Dermis microvascular lymphatic vessel endothelial cell (primary cell): ENCODE data around the gene SAT2. TPM values are rescaled to one million over a fixed set of nuclear protein-coding genes. Genes with fewer than 3 reads are reported as not detected.
"Not testable (repeated sequence)": the region's sequence is repeated elsewhere in the genome, so short reads cannot be mapped to it uniquely, and the experiment has no call there.

Experiments used
- DNase-seq, 2 donors: peaks; one replicate each; pipeline versions ENCODE4 v3.0.0 to v3.0.0-alpha.2; 2010; ENCODE audit warnings: low read depth in 2 of 2
- total RNA-seq: library from RNA; depleted of rRNA; stranded (reverse); fragments of >200 nt; gene quantifications from 2 replicates; pipeline ENCODE4 v1.2.1, GENCODE V29; 2014

SAT2 gene
- total RNA-seq, 1 donor from 2014 or later = 27.6 TPM

DNA sequence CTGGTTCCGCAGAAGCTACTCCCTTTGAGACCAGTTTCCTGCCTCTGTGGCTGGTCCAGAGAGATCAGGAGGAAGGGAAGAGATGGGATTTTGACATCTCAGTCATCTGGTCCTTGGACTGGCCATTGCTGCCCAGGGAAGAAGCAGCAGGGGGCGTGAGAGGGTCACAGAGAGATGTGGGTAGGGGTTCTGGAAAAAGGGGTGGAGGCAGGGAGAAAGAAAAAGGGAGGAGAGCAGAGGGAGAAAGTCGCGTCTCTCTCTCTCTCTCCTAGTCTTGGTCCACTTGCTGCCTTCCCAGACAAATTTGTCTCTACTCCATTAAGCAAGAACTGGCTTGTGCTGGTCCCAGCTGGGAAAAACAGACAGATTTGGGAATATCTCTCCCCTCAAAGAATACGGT is 6.8 kb upstream of the SAT2 start:
- DNase-seq = peak in 1 of 2 donors; percentile 54

DNA sequence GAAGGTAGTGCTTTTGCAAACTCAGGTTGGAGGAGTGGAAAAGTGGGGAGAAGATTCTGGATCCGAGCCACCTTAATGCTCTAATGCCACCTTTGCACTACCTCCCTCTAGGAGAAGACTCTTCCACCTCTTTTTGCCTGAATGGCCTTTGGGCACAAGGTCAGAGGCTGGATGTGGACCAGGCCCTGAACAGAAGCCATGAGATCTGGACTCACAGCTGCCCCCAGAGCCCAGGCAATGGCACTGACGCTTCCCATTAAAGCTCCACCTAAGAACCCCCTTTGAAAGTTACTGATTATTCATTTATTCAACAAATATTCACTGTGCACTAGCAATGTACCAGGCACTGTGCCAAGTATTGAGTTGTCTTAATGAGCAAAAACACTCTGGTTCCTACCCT is 5.5 kb upstream of the SAT2 start:
- DNase-seq = no peak

DNA sequence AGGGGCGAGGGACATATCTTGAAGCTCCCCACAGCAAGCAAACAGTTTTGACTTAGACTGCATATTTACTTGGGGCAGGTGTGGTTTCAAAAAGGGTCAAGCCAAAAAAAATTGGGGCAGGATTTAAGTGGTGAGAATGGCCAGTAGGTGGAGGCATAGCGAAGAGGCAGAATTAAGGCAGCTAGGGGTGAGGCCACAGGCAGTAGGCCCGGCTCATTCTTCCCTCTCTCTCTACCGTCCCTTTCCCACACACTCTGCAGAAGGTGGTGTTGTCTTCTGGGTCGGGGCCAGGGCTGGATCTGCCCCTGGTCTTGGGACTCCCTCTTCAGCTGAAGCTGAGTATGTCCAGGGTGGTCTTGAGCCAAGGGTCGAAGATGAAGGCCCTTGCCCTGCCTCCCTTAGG is 4.9 kb upstream of the SAT2 start:
- peak in 1 of 2 donors; percentile 50 for DNase-seq

DNA sequence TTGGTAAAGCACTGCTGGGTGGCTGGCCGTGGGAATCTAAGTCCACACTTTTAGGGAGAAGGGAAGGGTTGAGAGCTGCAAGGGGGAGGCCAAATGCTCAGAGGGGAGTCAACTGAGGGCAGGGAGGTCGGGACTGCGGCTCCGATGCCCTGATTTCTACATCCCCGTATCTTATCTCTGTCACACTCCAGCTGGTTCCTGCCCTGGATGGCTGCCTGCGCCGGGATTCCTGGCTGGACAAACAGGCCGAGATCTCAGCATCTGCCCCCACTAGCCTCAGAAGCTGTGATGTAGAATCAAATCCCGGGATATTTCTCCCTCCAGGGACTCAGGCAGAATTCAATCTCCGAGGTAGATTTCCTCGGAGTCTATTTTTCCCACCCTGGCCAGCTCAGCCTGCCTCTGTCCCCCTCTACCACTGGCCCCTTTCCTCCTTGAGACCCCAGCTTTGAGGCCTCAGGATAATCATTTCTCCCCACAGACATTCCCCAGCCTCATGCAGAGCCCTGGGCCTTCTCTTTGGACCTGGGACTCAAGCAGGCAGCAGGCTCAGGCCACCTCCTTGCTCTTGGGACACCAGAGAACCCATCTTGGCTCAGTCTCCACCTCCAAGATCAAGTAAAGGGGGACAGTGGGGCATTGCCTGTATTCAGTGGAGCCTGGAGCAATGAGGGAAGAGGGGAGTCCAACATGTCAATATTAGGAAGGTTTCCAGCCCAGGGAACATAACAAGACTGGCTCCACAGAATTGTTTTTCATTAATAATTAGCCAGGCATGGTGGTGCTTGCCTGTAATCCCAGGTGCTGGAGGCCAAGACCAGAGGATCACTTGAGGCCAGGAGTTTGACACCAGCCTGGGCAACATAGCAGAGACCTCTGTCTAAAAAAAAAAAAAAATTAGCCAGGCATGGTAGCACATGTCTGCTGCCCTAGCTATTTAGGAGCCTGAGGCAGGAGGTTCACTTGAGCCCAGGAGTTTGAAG is 4.1 kb upstream of the SAT2 start:
- DNase-seq = no peak

DNA sequence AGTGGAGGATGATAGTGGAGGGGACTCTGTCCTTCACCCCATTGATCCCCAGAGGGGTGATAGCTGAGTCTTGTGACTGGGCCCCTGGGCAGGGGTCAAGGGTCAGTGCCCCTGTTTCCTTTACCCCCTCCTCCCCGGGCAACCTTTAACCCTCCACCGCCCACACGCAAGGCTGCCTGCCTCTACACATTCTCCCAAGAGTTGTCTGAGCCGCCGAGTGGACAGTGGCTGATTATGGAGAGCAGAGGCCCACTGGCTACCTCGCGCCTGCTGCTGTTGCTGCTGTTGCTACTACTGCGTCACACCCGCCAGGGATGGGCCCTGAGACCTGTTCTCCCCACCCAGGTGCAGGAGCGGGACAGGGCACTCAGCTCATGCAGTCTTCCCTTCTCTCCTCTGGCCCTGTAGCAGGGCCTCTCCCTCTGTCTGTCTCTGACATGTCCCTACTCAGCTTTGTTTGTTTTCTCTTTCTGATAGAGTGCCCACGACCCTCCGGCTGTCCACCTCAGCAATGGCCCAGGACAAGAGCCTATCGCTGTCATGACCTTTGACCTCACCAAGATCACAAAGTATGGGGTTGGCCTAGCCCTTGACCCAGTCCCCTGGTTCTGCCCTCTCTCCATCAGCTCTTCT is 2.4 kb upstream of the SAT2 start, which contains the start of gene SHBG:
Gene SHBG, plus strand, starts transcription at position 197 of the 633 bp plus-strand sequence. Its CDS starts 38 bp downstream, at position 235.
- no peak for DNase-seq

DNA sequence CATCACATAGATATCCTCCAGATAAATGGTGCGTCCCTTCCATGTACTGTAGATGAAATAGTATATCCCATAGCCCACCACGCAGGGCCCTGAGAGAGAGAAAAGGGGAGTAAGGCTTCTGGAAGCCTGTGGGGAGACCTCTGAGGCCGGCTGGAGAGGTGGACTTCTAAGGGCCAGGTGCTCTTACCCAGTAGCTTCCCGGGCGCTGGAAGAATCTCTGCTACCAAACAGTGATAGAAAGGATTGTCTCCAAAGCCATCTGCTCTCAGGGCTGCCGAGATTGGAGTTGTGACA is 718 bp downstream of the SAT2 start:
- DNase-seq = no peak

DNA sequence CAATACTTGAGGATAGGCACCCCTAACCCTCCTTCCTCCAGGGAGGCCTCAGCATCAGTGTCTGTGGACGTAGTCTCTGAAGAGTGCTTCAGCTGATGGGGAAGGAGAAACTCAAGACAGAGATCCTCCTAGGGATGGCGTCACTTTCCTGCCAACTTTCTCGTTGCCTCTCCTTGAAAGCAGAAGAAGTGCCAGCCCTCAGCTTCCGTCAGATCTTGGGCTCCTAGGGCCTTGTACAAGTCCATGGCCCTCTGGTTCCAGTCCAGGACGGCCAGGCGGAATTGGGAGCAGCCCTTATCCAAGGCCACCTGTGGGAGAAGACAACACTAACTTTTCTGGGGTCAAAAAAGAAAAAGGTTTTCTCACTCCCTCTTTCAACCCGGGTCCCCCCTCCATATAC is 1.3 kb downstream of the SAT2 start:
- DNase-seq = no peak

DNA sequence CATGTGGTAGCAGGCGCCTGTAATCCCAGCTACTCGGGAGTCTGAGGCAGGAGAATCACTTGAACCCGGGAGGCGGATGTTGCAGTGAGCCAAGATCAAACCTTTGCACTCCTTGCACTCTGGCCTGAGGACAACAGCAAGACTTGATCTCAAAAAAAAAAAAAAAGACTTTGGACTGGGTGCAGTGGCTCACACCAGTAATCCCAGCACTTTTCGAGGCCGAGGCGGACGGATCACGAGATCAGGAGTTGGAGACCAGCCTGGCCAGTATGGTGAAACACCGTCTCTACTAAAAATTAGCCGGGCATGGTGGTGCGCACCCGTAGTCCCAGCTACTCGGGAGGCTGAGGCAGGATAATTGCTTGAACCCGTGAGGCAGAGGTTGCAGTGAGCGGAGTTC is 1.9 kb downstream of the SAT2 start:
- DNase-seq = not testable (repeated sequence)

DNA sequence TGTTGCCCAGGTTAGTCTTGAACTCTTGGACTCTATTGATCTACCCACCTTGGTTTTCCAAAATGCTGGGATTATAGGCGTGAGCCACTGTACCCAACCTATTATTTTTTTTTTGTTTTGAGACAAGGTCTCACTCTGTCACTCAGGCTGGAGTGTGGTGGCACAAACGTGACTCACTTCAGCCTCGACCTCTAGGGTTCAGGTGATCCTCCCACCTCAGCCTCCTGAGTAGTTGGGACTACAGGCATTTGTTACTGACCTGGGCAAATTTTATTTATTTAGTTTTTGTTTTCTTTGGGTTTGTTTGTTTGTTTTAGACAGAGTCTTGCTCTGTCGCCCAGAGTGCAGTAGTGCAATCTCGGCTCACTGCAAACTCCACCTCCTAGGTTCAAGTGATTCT is 4.0 kb downstream of the SAT2 start:
- DNase-seq = no peak

DNA sequence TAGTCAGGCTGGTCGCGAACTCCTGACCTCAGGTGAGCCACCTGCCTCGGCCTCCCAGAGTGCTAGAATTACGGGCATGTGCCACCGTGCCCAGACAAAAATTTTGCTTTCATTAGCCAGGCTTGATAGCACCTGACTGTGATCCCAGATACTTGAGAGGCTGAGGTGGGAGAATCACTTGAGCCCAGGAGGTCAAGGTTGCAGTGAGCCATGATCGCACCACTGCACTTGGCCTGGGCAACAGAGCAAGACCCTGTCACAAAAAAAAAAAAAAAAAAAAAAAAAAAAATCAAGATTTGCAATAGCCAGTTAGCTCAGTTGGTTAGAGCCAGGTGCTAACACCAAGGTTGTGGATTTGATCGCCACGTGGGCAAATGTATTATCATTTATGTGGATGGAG is 6.8 kb downstream of the SAT2 start:
- no peak for DNase-seq

DNA sequence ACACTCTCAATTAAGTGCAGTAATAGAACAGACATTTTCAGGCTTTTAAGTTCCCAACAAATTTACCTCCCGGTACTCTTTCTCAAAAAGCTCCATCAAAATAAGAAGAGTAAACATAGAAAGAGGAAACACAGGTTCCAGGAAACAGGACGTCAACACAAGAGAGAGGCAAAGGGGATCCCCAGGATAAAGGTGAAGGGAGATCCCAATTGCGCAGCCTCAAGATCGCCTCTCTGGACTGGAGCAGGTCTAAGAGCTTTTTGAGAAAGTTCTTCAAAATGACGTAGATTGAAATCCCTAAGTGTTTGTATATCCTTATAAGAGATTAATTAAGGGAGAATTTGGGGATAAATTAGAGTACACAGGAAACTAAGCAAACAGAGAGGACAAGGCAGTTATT is 9.0 kb downstream of the SAT2 start:
- DNase-seq = no peak

DNA sequence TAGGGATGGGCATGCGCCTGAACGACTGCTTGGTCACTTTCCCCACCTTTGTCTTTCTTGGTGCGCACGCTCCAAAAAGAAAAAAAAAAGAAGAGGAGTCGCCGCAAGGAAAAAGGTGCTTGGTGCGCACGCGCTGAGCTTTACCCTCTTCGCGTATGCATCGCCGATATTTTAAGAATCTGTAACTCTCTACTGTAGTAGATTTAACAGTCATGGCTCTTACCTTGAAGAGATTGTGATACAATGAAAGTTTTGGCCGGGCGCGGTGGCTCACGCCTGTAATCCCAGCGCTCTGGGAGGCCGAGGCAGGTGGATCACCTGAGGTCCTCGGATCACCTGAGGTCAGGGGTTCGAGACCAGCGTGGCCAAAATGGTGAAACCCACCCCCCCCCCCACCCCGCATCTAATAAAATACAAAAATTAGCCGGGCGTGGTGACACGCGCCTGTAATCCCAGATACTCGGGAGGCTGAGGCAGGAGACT is 12.3 kb downstream of the SAT2 start:
- DNase-seq = no peak

DNA sequence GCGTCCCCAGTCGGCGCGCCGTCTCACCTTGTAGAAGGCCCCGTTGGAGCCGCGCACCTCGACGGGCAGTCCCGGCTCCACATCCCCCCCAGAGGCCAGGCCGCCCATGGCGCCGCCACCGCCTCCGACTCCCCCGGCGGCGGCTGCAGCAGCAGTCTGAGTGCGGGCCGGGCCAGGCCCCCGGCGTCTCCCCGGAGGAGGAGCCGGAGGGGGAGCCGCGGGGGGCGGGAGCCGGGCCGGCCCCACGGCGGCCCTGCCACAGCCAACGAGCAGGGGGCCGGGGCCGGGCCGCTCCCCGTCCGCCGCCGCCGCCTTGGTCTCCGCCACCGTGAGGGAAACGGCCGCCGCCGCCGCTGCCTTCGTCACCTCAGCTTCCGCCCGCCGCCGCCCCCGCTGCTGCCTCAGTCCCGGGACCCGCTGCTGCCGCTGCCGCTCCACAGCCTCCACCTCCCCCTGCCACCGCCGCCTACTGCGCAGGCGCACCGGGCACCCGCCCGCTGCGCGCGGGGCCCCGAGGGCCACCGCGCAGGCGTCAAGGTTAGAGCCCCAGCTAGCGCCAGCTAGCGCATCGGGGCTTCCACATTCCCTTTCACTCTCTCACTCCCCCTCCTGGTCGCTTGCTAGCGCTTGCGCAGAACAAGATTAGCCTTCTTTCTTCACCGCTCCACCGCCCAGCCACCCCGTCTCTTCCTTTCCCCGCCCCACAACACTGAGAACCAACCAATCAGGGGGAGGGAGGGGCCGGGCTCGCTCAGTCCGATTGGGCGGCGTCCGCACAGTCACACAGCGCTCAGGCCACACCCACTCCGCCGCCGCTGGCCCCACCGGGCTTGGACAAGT is 13.0 kb downstream of the SAT2 start, which contains the start of gene FXR2:
Gene FXR2, minus strand, starts transcription at position 473 of the 840 bp plus-strand sequence. Its CDS starts 365 bp downstream, at position 108.
- DNase-seq = peak; percentile 99 to 100

DNA sequence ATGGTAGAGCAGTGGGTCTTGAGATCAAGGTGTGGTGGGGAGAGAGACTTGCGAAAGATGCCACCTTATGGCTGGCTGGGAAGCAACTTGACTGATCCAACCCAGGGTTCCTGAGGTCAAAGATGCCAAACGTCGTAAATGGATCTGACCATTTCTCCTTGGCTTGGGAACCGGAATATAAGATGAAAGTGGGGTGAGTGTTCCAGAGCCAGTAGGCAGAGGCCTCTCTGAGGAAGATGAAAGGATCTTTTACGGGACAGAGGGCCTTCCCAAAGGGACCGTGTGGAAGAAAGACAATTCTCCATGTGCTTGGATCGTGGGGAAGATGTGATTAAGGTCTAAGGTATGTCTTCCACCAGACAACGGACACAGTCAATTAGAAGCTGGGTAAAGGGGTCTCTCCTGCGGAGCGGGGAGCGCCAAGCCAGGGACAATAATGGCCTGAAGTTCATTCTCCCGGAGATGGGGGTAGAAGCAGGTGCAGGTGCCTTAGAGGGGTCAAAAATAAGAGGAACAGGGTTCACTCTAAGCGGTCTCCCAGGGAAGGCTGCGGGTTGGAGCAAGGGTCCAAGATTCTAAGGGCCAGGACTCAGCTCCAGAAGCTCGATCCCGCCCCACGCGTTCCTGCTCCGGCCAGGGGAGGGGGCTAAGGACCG is 13.7 kb downstream of the SAT2 start:
- no peak for DNase-seq

DNA sequence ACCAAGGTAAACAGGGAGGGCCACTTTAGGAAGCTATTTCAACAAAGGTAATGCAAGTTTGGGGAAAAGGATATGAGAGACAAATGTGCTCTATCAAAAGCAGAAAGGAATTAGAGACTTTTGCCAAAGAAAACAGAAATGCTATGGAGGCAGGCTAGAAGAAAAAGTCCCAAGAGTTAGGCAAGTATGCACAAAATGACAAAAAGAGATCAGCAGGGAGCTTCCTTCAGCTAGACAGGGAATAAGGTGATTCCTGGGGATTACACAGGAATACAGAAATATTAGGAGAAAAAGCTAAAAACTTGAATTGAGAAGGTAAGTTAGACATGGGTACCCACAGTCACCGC is 15.4 kb downstream of the SAT2 start:
- no peak for DNase-seq

DNA sequence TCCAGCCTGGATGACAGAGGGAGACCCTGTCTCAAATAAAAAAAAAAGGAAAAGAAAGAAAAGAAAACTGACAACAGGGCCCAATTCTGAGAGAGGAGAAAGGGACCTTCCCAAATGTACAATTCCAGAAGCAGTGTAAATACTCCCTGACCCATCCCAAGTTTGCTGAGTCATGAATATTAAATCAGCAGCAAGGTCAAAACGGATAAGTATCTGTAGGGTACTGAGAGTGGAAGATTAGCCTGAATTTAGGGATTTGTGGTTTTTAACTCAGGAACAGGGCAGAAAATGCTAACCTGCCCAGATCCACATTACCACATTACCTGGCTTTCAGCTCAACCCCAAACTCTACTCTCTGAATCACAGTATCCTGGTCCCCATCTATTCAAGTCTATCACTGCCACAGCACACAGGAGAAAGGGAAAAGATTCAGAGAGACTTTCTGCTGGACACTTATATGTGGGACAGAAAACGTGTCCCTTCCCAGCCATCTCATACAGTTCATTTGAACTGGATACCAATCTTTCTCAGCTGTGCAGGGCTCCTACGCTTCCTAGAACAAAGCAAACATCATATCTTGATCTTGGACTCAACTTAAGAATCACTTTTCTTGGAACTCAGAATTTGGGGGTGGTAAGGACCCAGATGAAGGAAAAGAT is 15.9 kb downstream of the SAT2 start:
- DNase-seq = no peak

DNA sequence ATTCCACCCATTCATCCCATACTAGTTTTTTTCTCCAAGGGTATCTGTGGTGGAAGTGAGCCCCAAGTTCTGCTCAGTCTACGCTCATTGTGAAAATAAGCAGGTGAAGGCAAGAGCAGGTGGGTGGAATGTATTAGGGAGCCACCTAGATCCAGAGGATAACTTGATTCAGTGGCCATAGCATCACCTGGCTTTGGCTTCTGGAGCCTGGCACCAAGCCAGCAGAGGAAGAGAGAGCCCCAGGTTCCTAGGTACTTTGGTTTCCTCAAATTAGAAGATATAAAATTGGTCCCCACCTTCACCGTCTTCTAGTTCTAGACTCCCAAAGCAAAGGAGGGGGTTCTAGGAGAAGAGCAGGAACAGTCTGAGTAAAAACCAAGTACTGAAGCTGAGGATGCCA is 17.0 kb downstream of the SAT2 start:
- no peak for DNase-seq

DNA sequence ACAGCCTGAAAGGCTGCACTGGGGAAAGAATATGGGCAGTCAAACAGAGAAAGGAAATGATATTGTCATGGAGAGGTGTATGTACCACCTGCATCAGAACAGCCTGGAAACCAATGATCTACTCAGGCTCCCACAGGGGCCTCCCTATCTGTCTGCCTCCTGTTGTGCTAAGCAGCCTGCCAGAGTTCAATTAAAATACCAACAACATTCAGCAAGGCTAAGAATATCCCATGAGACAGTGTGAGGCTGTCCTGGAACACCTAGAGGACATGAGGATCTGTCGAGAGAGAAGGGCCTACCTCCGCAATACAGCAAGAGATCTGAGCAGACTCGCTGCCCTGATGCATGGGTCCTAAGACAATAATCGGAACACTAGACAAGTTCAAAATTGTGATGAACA is 21.3 kb downstream of the SAT2 start:
- DNase-seq = no peak

DNA sequence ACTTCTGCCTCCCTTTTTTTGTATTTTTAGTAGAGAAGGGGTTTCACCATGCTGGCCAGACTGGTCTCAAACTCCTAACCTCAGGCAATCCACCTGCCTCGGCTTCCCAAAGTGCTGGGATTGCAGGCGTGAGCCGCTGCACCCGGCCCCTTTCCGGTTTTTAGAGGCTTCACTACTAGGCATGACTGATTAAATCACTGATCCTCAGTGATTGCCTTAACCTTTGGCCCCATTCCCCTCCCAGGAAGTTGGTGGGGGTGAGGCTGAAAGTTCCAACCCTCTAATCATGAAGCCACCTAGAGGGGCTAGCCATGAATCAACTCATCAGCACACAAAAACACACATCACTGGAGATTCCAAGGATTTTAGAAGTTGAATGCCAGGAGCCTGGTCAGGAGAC is 30.1 kb downstream of the SAT2 start:
- not testable (repeated sequence) for DNase-seq

DNA sequence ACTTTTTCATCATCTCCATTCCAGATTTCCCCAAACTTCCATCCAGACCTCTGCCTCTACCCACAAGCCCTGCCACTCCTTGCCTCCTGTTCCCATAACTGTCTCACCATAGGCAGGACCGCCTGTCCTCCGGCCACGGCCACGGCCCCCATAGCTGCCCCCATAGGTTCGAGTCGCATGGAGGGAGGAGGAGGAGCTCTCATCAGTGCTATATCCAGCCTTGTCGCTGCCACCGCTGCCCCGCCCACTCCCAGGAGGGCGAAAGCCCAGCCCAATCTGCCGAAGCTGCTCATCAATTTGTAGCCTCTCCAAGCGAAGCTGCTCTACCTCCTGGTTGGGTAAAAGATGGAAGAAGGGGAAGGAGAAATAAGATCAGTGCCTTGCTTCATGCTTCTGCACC is 34.3 kb downstream of the SAT2 start:
- no peak for DNase-seq
